Loucy (cell line): Measurements from ENCODE around the gene PEA15.

Experiments
- EZH2phosphoT487 ChIP-seq: fragments of 200-600 bp; IDR thresholded peaks from 2 replicates; pipeline ENCODE4 v1.6.1; 2018; ENCODE audit warnings: antibody characterized with exemption, mild to moderate bottlenecking, moderate library complexity, borderline replicate concordance
- TF ChIP-seq, protein P1 (sequence below): fragments of 200-600 bp; sonication (generic); conservative IDR thresholded peaks from 2 replicates; pipeline ENCODE4 v1.5.1; 2014; ENCODE audit warnings: mild to moderate bottlenecking, antibody characterized with exemption, low read length

DNA sequence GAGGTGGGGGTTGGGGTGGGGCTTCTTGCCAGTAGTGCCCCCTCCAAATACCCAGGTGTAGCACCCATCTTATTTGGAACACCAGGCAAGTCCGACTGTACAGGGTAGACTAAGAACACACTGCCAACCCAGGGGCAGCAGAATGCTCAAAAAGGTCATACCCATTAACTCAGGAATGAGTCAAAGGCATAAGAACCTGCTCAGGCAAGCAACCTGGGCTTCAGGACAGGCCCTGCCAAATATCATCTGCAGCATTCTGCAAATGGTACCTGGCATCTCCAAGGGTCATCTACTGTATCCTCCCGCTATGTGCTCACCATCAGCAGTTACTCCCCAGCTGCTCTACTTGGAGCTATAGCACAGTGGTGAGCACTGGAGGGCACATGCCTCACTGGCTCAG, 19.4 kb downstream of the PEA15 start:
- TF ChIP-seq, protein P1, sequence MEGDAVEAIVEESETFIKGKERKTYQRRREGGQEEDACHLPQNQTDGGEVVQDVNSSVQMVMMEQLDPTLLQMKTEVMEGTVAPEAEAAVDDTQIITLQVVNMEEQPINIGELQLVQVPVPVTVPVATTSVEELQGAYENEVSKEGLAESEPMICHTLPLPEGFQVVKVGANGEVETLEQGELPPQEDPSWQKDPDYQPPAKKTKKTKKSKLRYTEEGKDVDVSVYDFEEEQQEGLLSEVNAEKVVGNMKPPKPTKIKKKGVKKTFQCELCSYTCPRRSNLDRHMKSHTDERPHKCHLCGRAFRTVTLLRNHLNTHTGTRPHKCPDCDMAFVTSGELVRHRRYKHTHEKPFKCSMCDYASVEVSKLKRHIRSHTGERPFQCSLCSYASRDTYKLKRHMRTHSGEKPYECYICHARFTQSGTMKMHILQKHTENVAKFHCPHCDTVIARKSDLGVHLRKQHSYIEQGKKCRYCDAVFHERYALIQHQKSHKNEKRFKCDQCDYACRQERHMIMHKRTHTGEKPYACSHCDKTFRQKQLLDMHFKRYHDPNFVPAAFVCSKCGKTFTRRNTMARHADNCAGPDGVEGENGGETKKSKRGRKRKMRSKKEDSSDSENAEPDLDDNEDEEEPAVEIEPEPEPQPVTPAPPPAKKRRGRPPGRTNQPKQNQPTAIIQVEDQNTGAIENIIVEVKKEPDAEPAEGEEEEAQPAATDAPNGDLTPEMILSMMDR: no peak
- no peak for TF ChIP-seq EZH2phosphoT487
